Right lobe of liver (tissue), 6 donors: Measurements from ENCODE around the gene KRTAP5-11. TPM values are rescaled to one million over a fixed set of nuclear protein-coding genes. Genes with fewer than 3 reads are reported as not detected.
"Not testable (repeated sequence)": the region's sequence is repeated elsewhere in the genome, so short reads cannot be mapped to it uniquely, and the experiment has no call there.

Experiments used
- ATAC-seq, 4 donors: fragments of 200-7000 bp; cut with Tn5 transposase; one replicate each; pipeline ENCODE4 v1.9.1; 2020; ENCODE audit warnings: mild to moderate bottlenecking in 4 of 4, moderate library complexity in 4 of 4
- DNase-seq, 3 donors: peaks; one replicate each; pipeline ENCODE4 v3.0.0-alpha.2; 2020
- H3K27ac ChIP-seq, 3 donors: fragments of 200-600 bp; one replicate each; pipeline ENCODE4 v1.8.0; 2022
- H3K27me3 ChIP-seq, 2 donors: fragments of 200-600 bp; one replicate each; pipeline ENCODE4 v1.8.0; 2022
- H3K36me3 ChIP-seq, 4 donors: fragments of 200-600 bp; sonication (generic) in 1 of 4; one replicate each; pipeline versions ENCODE4 v1.5.1 to v1.8.0; 2017 to 2022; ENCODE audit warnings: control low read depth in 1 of 4
- H3K4me1 ChIP-seq, 4 donors: fragments of 200-600 bp; sonication (generic) in 1 of 4; one replicate each; pipeline versions ENCODE4 v1.5.1 to v1.8.0; 2017 to 2022; ENCODE audit warnings: control low read depth in 1 of 4
- H3K4me3 ChIP-seq, 3 donors: fragments of 200-600 bp; one replicate each; pipeline ENCODE4 v1.8.0; 2022
- H3K9me3 ChIP-seq, 4 donors: fragments of 200-600 bp; sonication (generic) in 1 of 4; one replicate each; pipeline versions ENCODE4 v1.5.1 to v1.8.0; 2017 to 2022; ENCODE audit warnings: control low read depth in 1 of 4
- CTCF ChIP-seq, 4 donors: fragments of 200-600 bp in 3 of 4; fragments of 450-650 bp in 1 of 4; IDR thresholded peaks; one replicate each; pipeline versions ENCODE4 v1.5.1 to v1.8.0; 2016 to 2022; ENCODE audit warnings: antibody characterized with exemption in 4 of 4, mild to moderate bottlenecking in 2 of 4
- POLR2A ChIP-seq: fragments of 450-650 bp; IDR thresholded peaks from one replicate; pipeline ENCODE4 v1.6.1; 2017; ENCODE audit warnings: antibody characterized with exemption, mild to moderate bottlenecking
- WGBS: methylation state at CpG from one replicate; pipeline ENCODE4 v1.1.6; 2018; ENCODE audit warnings: low coverage, low lambda C conversion rate; ENCODE audit not compliant: insufficient coverage; ENCODE audit errors: missing lambda C conversion rate; 5-methylcytosine and 5-hydroxymethylcytosine counted together
- intact Hi-C, 2 donors: fragments of 100-400 bp; cut with DNase I; formaldehyde crosslinking; loops; one replicate each; pipeline versions ENCODE4 v1.11.2 to v1.14.1; 2022
- long read RNA-seq: library from polyadenylated mRNA; unstranded; transcript quantifications from one replicate; pipeline ENCODE4 v2.0.0, GENCODE V29; 2019
- total RNA-seq, 6 experiments: library from RNA; depleted of rRNA in 2 of 6; stranded (reverse); fragments of >200 nt in 2 of 6; fragmentation: NEBNext Ultra II Directional in 3 of 6; extraction: Animal tissue kit (Norgen Biotek cat#: 25700) in 3 of 6; gene quantifications; one replicate each; pipeline versions ENCODE4 v1.1.0 to v1.2.4, GENCODE V29; 2016 to 2023
- donor health status: DM: no; HTN: yes; CAD: no.
- donor health status: DM: no; HTN: no; CAD: no.
- donor health status: DM: no; HTN: no; CAD: no.
- donor health status: DM: no; HTN: yes; CAD: no.
- donor health status: DM: no; HTN: yes; CAD: no.

KRTAP5-11 gene
- total RNA-seq, result not detected
- long read RNA-seq, result 0 reads

GRCh38 chr11:71582309-71582895 is at the start of gene KRTAP5-11:
TSS of gene KRTAP5-11 (minus strand) at chr11:71582875. CDS start at chr11:71582837, 38 bp downstream.
- H3K4me1 ChIP-seq, result peaks cover 0 to 5% (median 0%) of the 10 kb centered on the region in 4 donors
- no peak within 1 kb of the TSS for H3K27ac ChIP-seq
- H3K9me3 ChIP-seq, result no peaks in the 10 kb centered on the region
- ATAC-seq, result no peak
- H3K36me3 ChIP-seq, result no peaks in the 10 kb centered on the region
- no peak for DNase-seq
- no peaks in the 10 kb centered on the region for H3K27me3 ChIP-seq
- H3K4me3 ChIP-seq, result no peak within 1 kb of the TSS
- TF ChIP-seq CTCF (IDR thresholded peaks at IDR 0.05), result no peak
- TF ChIP-seq POLR2A, result no peak
- WGBS, result no CpG with 5 or more reads among the region's 3 CpGs
- intact Hi-C loops, result no loop called here

GRCh38 chr11:71631551-71631950 is 48.9 kb upstream of the KRTAP5-11 start:
- DNase-seq, intact Hi-C loops, H3K9me3 ChIP-seq, H3K4me3 ChIP-seq, H3K36me3 ChIP-seq, H3K27ac ChIP-seq, H3K4me1 ChIP-seq, H3K27me3 ChIP-seq, ATAC-seq: not testable (repeated sequence)
- WGBS, result no CpG with 5 or more reads among the region's 18 CpGs

- no CpG with 5 or more reads among the region's 1 CpG for WGBS
- DNase-seq, H3K9me3 ChIP-seq, H3K4me1 ChIP-seq, H3K27ac ChIP-seq, intact Hi-C loops, H3K4me3 ChIP-seq, ATAC-seq, H3K36me3 ChIP-seq, H3K27me3 ChIP-seq: not testable (repeated sequence)
Measured at GRCh38 chr11:71630071-71630470, 47.4 kb upstream of the KRTAP5-11 start.

- 92% methylated on average over 2 of the region's 21 CpGs for WGBS
- intact Hi-C loops, DNase-seq, H3K4me3 ChIP-seq, H3K27ac ChIP-seq, ATAC-seq, H3K4me1 ChIP-seq, H3K9me3 ChIP-seq, H3K27me3 ChIP-seq, H3K36me3 ChIP-seq: not testable (repeated sequence)
Measured at GRCh38 chr11:71628943-71629342, 46.3 kb upstream of the KRTAP5-11 start.

GRCh38 chr11:71623226-71623625 is 40.6 kb upstream of the KRTAP5-11 start:
- not testable (repeated sequence) for ATAC-seq, H3K27me3 ChIP-seq
- 84% methylated on average over 10 of the region's 11 CpGs for WGBS

GRCh38 chr11:71622561-71622960 is 39.9 kb upstream of the KRTAP5-11 start:
- H3K9me3 ChIP-seq, H3K27ac ChIP-seq, H3K4me3 ChIP-seq, H3K27me3 ChIP-seq, ATAC-seq, H3K36me3 ChIP-seq, DNase-seq, intact Hi-C loops, H3K4me1 ChIP-seq: not testable (repeated sequence)
- 85% methylated on average over 12 of the region's 14 CpGs for WGBS

More at GRCh38 chr11:71623226-71623625, 40.6 kb upstream of the KRTAP5-11 start:
- H3K4me3 ChIP-seq, H3K4me1 ChIP-seq, DNase-seq, H3K27ac ChIP-seq, intact Hi-C loops, H3K36me3 ChIP-seq, H3K9me3 ChIP-seq: not testable (repeated sequence)

- H3K36me3 ChIP-seq, DNase-seq, ATAC-seq, H3K27me3 ChIP-seq, H3K4me3 ChIP-seq, H3K9me3 ChIP-seq, intact Hi-C loops, H3K27ac ChIP-seq, H3K4me1 ChIP-seq: not testable (repeated sequence)
- WGBS, result 81% methylated on average over 7 of the region's 12 CpGs
Measured at GRCh38 chr11:71615003-71615402, 32.3 kb upstream of the KRTAP5-11 start.

- WGBS, result 38% methylated on average over 8 of the region's 15 CpGs
- DNase-seq, H3K27me3 ChIP-seq, H3K4me1 ChIP-seq, H3K27ac ChIP-seq, H3K9me3 ChIP-seq, H3K4me3 ChIP-seq, intact Hi-C loops, ATAC-seq, H3K36me3 ChIP-seq: not testable (repeated sequence)
Measured at GRCh38 chr11:71614366-71614917, 31.8 kb upstream of the KRTAP5-11 start.

- H3K9me3 ChIP-seq, H3K27ac ChIP-seq, H3K4me1 ChIP-seq, intact Hi-C loops, H3K36me3 ChIP-seq, H3K4me3 ChIP-seq, ATAC-seq, H3K27me3 ChIP-seq, DNase-seq: not testable (repeated sequence)
- 33% methylated on average over 4 of the region's 7 CpGs for WGBS
Measured at GRCh38 chr11:71613931-71614330, 31.3 kb upstream of the KRTAP5-11 start.

- H3K36me3 ChIP-seq, H3K4me3 ChIP-seq, intact Hi-C loops, H3K27me3 ChIP-seq, ATAC-seq, H3K4me1 ChIP-seq, H3K9me3 ChIP-seq, DNase-seq, H3K27ac ChIP-seq: not testable (repeated sequence)
- 39% methylated on average over 19 of the region's 21 CpGs for WGBS
Measured at GRCh38 chr11:71611218-71611910, 28.7 kb upstream of the KRTAP5-11 start.
